ENCODE measurements around the gene SIPA1L3. TPM values are rescaled to one million over a fixed set of nuclear protein-coding genes. Genes with fewer than 3 reads are reported as not detected.

SIPA1L3 gene
- total and polyA plus RNA-seq, 8 donors = 2.9 to 211 (median 24.3) TPM

DNA sequence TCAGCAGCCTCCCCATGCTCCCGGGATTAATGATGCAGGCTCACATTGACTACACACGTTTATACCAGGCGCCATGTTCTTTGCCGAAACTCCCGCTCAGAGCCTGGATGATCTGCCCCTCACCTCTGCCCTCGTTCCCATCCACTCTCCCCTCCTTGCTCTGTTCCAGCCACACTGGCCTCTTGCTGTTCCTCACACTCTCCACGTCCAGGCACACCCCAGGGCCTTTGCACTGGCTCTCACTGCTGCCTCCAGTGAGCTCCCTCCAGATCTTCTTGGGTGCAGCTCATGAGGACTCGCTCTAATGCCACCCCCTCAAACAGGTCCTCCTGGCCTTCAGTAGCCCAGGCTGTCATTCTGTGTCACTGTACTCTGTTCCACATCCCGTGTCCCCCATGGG is 277.8 kb downstream of the SIPA1L3 start:
- TF ChIP-seq POLR2A (IDR thresholded peaks at IDR 0.05) = no peak
- no peak for TF ChIP-seq EP300 (IDR thresholded peaks at IDR 0.05)
- TF ChIP-seq POLR2AphosphoS5 (IDR thresholded peaks at IDR 0.05) = no peak
- TF ChIP-seq, protein P1, sequence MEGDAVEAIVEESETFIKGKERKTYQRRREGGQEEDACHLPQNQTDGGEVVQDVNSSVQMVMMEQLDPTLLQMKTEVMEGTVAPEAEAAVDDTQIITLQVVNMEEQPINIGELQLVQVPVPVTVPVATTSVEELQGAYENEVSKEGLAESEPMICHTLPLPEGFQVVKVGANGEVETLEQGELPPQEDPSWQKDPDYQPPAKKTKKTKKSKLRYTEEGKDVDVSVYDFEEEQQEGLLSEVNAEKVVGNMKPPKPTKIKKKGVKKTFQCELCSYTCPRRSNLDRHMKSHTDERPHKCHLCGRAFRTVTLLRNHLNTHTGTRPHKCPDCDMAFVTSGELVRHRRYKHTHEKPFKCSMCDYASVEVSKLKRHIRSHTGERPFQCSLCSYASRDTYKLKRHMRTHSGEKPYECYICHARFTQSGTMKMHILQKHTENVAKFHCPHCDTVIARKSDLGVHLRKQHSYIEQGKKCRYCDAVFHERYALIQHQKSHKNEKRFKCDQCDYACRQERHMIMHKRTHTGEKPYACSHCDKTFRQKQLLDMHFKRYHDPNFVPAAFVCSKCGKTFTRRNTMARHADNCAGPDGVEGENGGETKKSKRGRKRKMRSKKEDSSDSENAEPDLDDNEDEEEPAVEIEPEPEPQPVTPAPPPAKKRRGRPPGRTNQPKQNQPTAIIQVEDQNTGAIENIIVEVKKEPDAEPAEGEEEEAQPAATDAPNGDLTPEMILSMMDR (IDR thresholded peaks at IDR 0.05) = no peak
- no peak overlapping the region for H3K4me3 ChIP-seq
- DNase-seq = no peak
- H3K27me3 ChIP-seq = no peaks in the 10 kb centered on the region
- H3K9me3 ChIP-seq = peaks cover 0 to 13% (median 9%) of the 10 kb centered on the region in 4 donors
- H3K4me1 ChIP-seq = no peaks in the 10 kb centered on the region
- WGBS, 5 donors = 86 to 95% (median 94%) methylated on average over 9 of the region's 9 CpGs
- H3K27ac ChIP-seq = no peak overlapping the region
- H3K36me3 ChIP-seq = peaks cover 0 to 59% (median 56%) of the 10 kb centered on the region in 4 donors
- intact Hi-C loops (cut with DNase I; ENCODE audit: low total_unique reads) = no loop called here

DNA sequence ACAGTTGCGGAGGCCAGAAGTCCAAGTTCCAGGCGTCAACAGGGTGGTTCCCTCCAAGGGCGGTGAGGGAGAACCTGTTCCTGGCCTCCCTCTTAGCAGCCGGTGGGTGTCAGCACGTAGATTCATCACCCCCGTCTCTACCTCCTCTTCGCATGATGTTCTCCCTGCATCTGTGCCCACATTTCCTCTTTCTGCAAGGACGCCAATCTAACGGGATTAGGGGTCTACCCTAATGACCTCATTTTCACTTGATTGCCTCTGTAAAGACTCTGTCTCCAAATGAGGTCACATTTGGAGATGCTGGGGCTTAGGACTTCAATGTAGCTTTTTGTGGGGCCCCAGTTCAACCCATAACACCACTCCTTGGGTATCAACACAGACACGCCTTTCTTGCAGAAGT is 278.6 kb downstream of the SIPA1L3 start:
- no peak overlapping the region for H3K27ac ChIP-seq
- TF ChIP-seq EP300 (IDR thresholded peaks at IDR 0.05) = no peak
- no peak for TF ChIP-seq POLR2AphosphoS5 (IDR thresholded peaks at IDR 0.05)
- H3K9me3 ChIP-seq = peaks cover 0 to 5% (median 2%) of the 10 kb centered on the region in 4 donors
- no peak overlapping the region for H3K4me3 ChIP-seq
- 92 to 95% (median 95%) methylated on average over 10 of the region's 10 CpGs for WGBS, 5 donors
- H3K27me3 ChIP-seq = no peaks in the 10 kb centered on the region
- peaks cover 0 to 59% (median 54%) of the 10 kb centered on the region in 4 donors for H3K36me3 ChIP-seq
- intact Hi-C loops (cut with DNase I; ENCODE audit: low total_unique reads) = no loop called here
- H3K4me1 ChIP-seq = no peaks in the 10 kb centered on the region
- no peak for DNase-seq

DNA sequence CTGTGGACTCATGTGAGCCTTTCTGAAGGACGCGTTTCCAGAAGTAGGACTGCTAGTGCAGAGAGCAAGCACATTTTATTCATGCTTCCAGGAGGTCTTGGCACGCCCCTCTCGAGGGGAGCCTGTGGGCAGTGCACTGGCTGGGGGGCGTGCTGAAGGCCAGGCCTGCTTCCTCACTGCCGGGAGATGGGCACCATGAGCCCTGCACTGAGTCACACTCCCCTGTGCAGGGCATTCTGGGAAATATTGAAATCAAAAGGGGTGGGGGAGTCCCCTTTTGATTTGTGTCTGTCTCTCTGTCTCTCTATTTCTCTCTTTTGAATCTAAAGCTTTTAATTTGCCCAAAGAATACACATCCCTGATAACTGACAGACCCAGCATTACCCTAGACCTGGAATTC is 283.1 kb downstream of the SIPA1L3 start:
- Histone ChIP-seq H3K4me1 (peaks cover 0 to 6% (median 2%) of the 10 kb centered on the region in 4 donors), H3K36me3 (peaks cover 0 to 59% (median 53%) of the 10 kb centered on the region in 4 donors), H3K27ac (no peak overlapping the region), H3K4me3 (no peak overlapping the region), H3K9me3 (no peaks in the 10 kb centered on the region), H3K27me3 (no peaks in the 10 kb centered on the region)
- intact Hi-C loops (cut with DNase I; ENCODE audit: low total_unique reads) = no loop called here
- WGBS, 5 donors = 71 to 85% (median 75%) methylated on average over 6 of the region's 6 CpGs
- no peak for DNase-seq
- no peak for TF ChIP-seq POLR2AphosphoS5 (IDR thresholded peaks at IDR 0.05)
- TF ChIP-seq EP300 (IDR thresholded peaks at IDR 0.05) = no peak
- TF ChIP-seq POLR2A (IDR thresholded peaks at IDR 0.05) = no peak
- TF ChIP-seq, protein P1 (IDR thresholded peaks at IDR 0.05) = no peak

DNA sequence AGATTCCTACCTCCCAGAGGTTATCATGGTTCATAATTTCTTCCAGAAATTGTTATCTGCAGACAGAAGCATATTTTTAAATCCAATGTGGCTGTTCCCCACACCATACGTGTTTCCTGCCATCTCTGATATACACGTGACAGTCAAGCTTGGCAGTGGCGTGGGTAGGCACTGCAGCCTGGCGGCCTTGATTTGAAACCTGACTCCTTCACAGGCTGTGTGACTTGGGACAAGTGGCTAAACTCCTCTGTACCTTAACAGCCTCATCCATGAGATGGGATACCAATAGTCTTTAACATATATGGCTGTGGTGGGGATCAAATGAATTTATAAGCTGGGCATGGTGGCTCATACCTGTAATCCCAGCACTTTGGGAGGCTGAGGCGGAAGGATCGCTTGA is 283.8 kb downstream of the SIPA1L3 start:
- 89 to 94% (median 92%) methylated on average over 6 of the region's 6 CpGs for WGBS, 5 donors
- TF ChIP-seq POLR2AphosphoS5 (IDR thresholded peaks at IDR 0.05) = no peak
- no peak for TF ChIP-seq EP300 (IDR thresholded peaks at IDR 0.05)
- TF ChIP-seq, protein P1 (IDR thresholded peaks at IDR 0.05) = no peak
- no peak for TF ChIP-seq POLR2A (IDR thresholded peaks at IDR 0.05)
- no peak overlapping the region for H3K4me3 ChIP-seq
- no peak for DNase-seq
- no peaks in the 10 kb centered on the region for H3K9me3 ChIP-seq
- H3K27me3 ChIP-seq = no peaks in the 10 kb centered on the region
- peaks cover 0 to 6% (median 2%) of the 10 kb centered on the region in 4 donors for H3K4me1 ChIP-seq
- no peak overlapping the region for H3K27ac ChIP-seq
- intact Hi-C loops (cut with DNase I; ENCODE audit: low total_unique reads) = no loop called here
- peaks cover 0 to 59% (median 53%) of the 10 kb centered on the region in 4 donors for H3K36me3 ChIP-seq

DNA sequence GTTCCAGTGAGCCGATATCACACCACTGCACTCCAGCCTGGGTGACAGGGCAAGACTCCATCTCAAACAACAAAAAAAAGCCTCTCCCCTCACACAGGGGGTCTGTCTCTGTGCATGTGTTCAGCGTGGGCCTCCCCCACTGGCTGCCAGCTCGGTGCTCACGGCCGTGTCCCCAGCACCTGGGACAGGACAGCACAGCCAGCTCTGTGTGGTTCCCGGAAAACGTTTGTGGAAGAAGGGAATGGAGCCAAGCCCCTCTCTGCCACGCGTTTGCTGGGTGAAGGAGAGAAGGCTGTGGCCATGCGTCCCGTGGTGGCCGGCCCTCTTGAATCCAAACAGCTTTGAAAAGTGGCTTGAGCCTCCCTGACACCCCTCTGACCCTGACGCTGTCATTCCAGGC is 284.7 kb downstream of the SIPA1L3 start:
- intact Hi-C loops (cut with DNase I; ENCODE audit: low total_unique reads) = no loop called here
- H3K27me3 ChIP-seq = no peaks in the 10 kb centered on the region
- no peak overlapping the region for H3K4me3 ChIP-seq
- peaks cover 0 to 63% (median 57%) of the 10 kb centered on the region in 4 donors for H3K36me3 ChIP-seq
- no peak for DNase-seq
- 90 to 99% (median 91%) methylated on average over 11 to 13 of the region's 13 CpGs for WGBS, 5 donors
- TF ChIP-seq, protein P1 (IDR thresholded peaks at IDR 0.05) = no peak
- no peak for TF ChIP-seq POLR2A (IDR thresholded peaks at IDR 0.05)
- TF ChIP-seq EP300 (IDR thresholded peaks at IDR 0.05) = no peak
- TF ChIP-seq POLR2AphosphoS5 (IDR thresholded peaks at IDR 0.05) = no peak
- H3K4me1 ChIP-seq = peaks cover 0 to 6% (median 2%) of the 10 kb centered on the region in 4 donors
- H3K27ac ChIP-seq = no peak overlapping the region
- H3K9me3 ChIP-seq = no peaks in the 10 kb centered on the region
